HG03354 (cell line): Measurements from ENCODE around the gene KLF16.
A peak's percentile ranks its signal among the peaks of the same experiment; 100 is the strongest.

Source experiments
- ATAC-seq: cut with Tn5 transposase; IDR thresholded peaks from one replicate; pipeline ENCODE4 v1.9.1; 2021; ENCODE audit warnings: mild to moderate bottlenecking; ENCODE audit not compliant: unreplicated experiment, poor library complexity, severe bottlenecking

The KLF16 gene

GRCh38 chr19:1813192-1814182, 49.9 kb downstream of the KLF16 start:
- ATAC-seq = no peak

GRCh38 chr19:1812426-1813191, 50.8 kb downstream of the KLF16 start:
- ATAC-seq = peak; percentile 80

GRCh38 chr19:1811942-1812425, 51.4 kb downstream of the KLF16 start, which contains the start of gene ATP8B3:
ATP8B3 (minus strand) TSS chr19:1812276; CDS start chr19:1811736, 540 bp downstream.
- ATAC-seq = peak; percentile 15

GRCh38 chr19:1811472-1811894, 51.9 kb downstream of the KLF16 start:
- no peak for ATAC-seq

GRCh38 chr19:1810439-1811160, 52.8 kb downstream of the KLF16 start:
- no peak for ATAC-seq

GRCh38 chr19:1809678-1810077, 53.7 kb downstream of the KLF16 start:
- ATAC-seq = no peak

- ATAC-seq = no peak
Observed at GRCh38 chr19:1808395-1808731, 55.0 kb downstream of the KLF16 start.

GRCh38 chr19:1807695-1808394, 55.5 kb downstream of the KLF16 start:
- ATAC-seq = no peak

- ATAC-seq = no peak
Observed at GRCh38 chr19:1807030-1807694, 56.2 kb downstream of the KLF16 start.

GRCh38 chr19:1806184-1807029, 57.0 kb downstream of the KLF16 start:
- ATAC-seq = no peak

- ATAC-seq = no peak
Observed at GRCh38 chr19:1805401-1806183, 57.8 kb downstream of the KLF16 start.

GRCh38 chr19:1804858-1805257, 58.5 kb downstream of the KLF16 start:
- ATAC-seq = no peak
